ENCODE results near the gene OR10H5. TPM values are rescaled to one million over a fixed set of nuclear protein-coding genes. Genes with fewer than 3 reads are reported as not detected.
"Not testable (repeated sequence)": the region's sequence is repeated elsewhere in the genome, so short reads cannot be mapped to it uniquely, and the experiment has no call there.

Gene OR10H5
- total RNA-seq, 1 experiment from 2014 or later, result not detected

DNA sequence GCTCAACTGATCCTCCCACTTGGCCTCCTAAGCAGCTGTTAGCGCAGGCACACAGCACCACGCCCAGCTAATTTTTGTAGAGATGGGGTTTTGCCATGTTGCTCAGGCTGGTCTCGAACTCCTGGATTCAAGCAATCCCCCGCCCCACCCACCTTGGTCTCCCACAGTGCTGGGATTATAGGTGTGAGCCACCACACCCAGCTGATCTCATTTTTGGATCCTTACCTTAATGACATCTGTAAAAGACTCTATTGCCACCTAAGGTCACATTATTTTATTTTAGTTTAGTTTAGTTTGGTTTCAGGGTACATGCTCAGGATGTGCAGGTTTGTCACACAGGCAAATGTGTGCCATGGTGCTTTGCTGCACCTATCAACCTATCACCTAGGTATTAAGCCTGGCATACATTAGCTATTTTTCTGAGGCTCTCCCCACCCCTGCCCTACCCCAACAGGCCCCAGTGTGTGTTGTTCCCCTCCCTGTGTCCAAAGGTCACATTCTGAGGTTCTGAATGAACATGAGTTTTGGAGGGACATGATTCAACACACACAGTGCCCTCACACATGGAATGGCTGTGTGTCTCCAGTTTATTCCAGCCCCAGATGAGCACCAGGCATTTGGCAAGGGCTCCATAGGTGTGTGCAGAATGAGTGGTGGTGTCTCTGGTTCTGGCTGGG is 1.3 kb downstream of the OR10H5 start:
- ChIA-PET POLR2A (interaction anchor here (0.6 kb wide), 1 partner anchor 48 kb away, joined by 3 read pairs; no protein-coding TSS in a partner anchor), CTCF (interaction anchor here (0.5 kb wide), 1 partner anchor 21 kb away, joined by 4 read pairs; no protein-coding TSS in a partner anchor)
- BruUV-seq (replicated peaks), result no TSS peak
- no peak for DNase-seq (ENCODE audit: unreplicated experiment)
- H3K9me3 Mint-ChIP-seq (ENCODE audit: unreplicated experiment), result peaks cover 15% of the 10 kb centered on the region
- H3K36me3 Mint-ChIP-seq (ENCODE audit: insufficient read depth, unreplicated experiment), result no peaks in the 10 kb centered on the region
- no peak overlapping the region for H3K27ac Mint-ChIP-seq (ENCODE audit: low read depth, unreplicated experiment)
- TF ChIP-seq, protein P1, sequence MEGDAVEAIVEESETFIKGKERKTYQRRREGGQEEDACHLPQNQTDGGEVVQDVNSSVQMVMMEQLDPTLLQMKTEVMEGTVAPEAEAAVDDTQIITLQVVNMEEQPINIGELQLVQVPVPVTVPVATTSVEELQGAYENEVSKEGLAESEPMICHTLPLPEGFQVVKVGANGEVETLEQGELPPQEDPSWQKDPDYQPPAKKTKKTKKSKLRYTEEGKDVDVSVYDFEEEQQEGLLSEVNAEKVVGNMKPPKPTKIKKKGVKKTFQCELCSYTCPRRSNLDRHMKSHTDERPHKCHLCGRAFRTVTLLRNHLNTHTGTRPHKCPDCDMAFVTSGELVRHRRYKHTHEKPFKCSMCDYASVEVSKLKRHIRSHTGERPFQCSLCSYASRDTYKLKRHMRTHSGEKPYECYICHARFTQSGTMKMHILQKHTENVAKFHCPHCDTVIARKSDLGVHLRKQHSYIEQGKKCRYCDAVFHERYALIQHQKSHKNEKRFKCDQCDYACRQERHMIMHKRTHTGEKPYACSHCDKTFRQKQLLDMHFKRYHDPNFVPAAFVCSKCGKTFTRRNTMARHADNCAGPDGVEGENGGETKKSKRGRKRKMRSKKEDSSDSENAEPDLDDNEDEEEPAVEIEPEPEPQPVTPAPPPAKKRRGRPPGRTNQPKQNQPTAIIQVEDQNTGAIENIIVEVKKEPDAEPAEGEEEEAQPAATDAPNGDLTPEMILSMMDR (IDR thresholded peaks at IDR 0.05; ENCODE audit: unreplicated experiment), result no peak
- no peak overlapping the region for H3K4me3 Mint-ChIP-seq (ENCODE audit: unreplicated experiment)
- H3K4me1 Mint-ChIP-seq (ENCODE audit: insufficient read depth, unreplicated experiment), result no peaks in the 10 kb centered on the region
- no peaks in the 10 kb centered on the region for H3K27me3 Mint-ChIP-seq (ENCODE audit: insufficient read depth, unreplicated experiment)
- intact Hi-C loops (cut with micrococcal nuclease), result no loop called here

DNA sequence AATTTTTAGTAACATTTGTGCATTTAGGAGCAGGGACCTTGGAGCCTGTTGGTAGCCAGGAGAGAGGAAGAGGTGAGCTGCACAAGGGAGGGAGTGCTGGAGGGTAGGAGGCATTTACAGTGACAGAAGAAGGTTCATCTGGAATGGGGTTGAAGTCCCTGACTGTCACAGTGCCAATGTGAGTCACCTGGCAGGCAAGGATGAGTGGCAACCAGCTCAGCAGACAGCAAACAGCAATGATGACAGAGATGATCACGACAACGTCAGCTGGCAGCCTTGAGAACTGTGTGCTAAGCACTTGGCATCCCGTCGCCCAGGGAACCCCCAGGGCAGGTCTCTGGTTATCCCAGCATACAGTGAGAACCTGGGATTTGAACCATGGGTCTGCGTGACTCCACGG is 2.6 kb downstream of the OR10H5 start:
- Mint-ChIP-seq H3K9me3 (ENCODE audit: unreplicated experiment) (peaks cover 26% of the 10 kb centered on the region), H3K27ac (ENCODE audit: low read depth, unreplicated experiment) (no peak overlapping the region), H3K36me3 (ENCODE audit: insufficient read depth, unreplicated experiment) (no peaks in the 10 kb centered on the region), H3K4me3 (ENCODE audit: unreplicated experiment) (no peak overlapping the region), H3K4me1 (ENCODE audit: insufficient read depth, unreplicated experiment) (no peaks in the 10 kb centered on the region), H3K27me3 (ENCODE audit: insufficient read depth, unreplicated experiment) (no peaks in the 10 kb centered on the region)
- ChIA-PET POLR2A (interaction anchor here (0.6 kb wide), 1 partner anchor 17 kb away, joined by 4 read pairs; no protein-coding TSS in a partner anchor), CTCF (no interaction called here)
- TF ChIP-seq, protein P1 (IDR thresholded peaks at IDR 0.05; ENCODE audit: unreplicated experiment), result no peak
- intact Hi-C loops (cut with micrococcal nuclease), result no loop called here
- BruUV-seq (replicated peaks), result no TSS peak
- no peak for DNase-seq (ENCODE audit: unreplicated experiment)

DNA sequence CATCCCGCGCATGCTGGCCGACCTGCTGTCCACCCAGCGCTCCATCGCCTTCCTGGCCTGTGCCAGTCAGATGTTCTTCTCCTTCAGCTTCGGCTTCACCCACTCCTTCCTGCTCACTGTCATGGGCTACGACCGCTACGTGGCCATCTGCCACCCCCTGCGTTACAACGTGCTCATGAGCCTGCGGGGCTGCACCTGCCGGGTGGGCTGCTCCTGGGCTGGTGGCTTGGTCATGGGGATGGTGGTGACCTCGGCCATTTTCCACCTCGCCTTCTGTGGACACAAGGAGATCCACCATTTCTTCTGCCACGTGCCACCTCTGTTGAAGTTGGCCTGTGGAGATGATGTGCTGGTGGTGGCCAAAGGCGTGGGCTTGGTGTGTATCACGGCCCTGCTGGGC is 6.8 kb downstream of the OR10H5 start:
- H3K4me1 Mint-ChIP-seq (ENCODE audit: insufficient read depth, unreplicated experiment); intact Hi-C loops (cut with micrococcal nuclease); H3K27me3 Mint-ChIP-seq (ENCODE audit: insufficient read depth, unreplicated experiment); BruUV-seq (replicated peaks); DNase-seq (ENCODE audit: unreplicated experiment); POLR2A ChIA-PET; H3K36me3 Mint-ChIP-seq (ENCODE audit: insufficient read depth, unreplicated experiment); CTCF ChIA-PET; H3K27ac Mint-ChIP-seq (ENCODE audit: low read depth, unreplicated experiment); H3K4me3 Mint-ChIP-seq (ENCODE audit: unreplicated experiment): not testable (repeated sequence)
- H3K9me3 Mint-ChIP-seq (ENCODE audit: unreplicated experiment), result peaks cover 32% of the 10 kb centered on the region

DNA sequence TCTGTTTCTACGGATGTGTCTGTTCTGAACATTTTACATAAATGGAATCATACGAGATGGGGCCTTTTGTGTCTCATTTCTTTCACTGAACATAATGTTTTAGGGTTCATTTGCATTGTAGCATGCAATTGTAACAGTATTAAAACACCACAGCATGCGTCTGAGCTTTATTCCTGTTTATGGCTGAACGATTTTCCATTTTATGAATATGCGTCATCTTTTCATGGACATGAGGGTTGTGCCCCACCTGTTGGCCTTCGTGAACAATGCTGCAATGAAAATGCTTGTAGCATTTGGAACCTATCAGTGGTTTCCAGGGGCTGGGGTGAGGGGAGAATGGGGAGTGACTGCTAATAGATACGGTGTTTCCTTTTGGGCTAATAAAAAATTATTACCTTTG is 22.9 kb downstream of the OR10H5 start:
- DNase-seq (ENCODE audit: unreplicated experiment), result peak; percentile 25
- CTCF ChIA-PET, result interaction anchor here (0.6 to 1.7 kb wide), 15 partner anchors 9 to 709 kb away, joined by 3 to 9 read pairs (median 3); no protein-coding TSS in a partner anchor
- TF ChIP-seq, protein P1 (IDR thresholded peaks at IDR 0.05; ENCODE audit: unreplicated experiment), result no peak
- H3K27me3 Mint-ChIP-seq (ENCODE audit: insufficient read depth, unreplicated experiment), result peaks cover 19% of the 10 kb centered on the region
- POLR2A ChIA-PET, result interaction anchor here (0.7 kb wide), 1 partner anchor 220 kb away, joined by 3 read pairs; no protein-coding TSS in a partner anchor
- no peak overlapping the region for H3K4me3 Mint-ChIP-seq (ENCODE audit: unreplicated experiment)
- no TSS peak for BruUV-seq (replicated peaks)
- no peaks in the 10 kb centered on the region for H3K4me1 Mint-ChIP-seq (ENCODE audit: insufficient read depth, unreplicated experiment)
- H3K36me3 Mint-ChIP-seq (ENCODE audit: insufficient read depth, unreplicated experiment), result no peaks in the 10 kb centered on the region
- intact Hi-C loops (cut with micrococcal nuclease), result loop anchor here (2.0 kb wide), 1 partner anchor 182 kb away; no protein-coding TSS in a partner anchor
- H3K9me3 Mint-ChIP-seq (ENCODE audit: unreplicated experiment), result peaks cover 7% of the 10 kb centered on the region
- H3K27ac Mint-ChIP-seq (ENCODE audit: low read depth, unreplicated experiment), result no peak overlapping the region
